SKM-1 treated with dmso at 0.1 percent for 144 hours (cell line): ENCODE data around the gene KCTD21.

Experiments used
- DNase-seq: peaks from one replicate; lab custom pipeline; 2025; ENCODE audit not compliant: unreplicated experiment; lab: John Stamatoyannopoulos, UW

KCTD21 gene

DNA sequence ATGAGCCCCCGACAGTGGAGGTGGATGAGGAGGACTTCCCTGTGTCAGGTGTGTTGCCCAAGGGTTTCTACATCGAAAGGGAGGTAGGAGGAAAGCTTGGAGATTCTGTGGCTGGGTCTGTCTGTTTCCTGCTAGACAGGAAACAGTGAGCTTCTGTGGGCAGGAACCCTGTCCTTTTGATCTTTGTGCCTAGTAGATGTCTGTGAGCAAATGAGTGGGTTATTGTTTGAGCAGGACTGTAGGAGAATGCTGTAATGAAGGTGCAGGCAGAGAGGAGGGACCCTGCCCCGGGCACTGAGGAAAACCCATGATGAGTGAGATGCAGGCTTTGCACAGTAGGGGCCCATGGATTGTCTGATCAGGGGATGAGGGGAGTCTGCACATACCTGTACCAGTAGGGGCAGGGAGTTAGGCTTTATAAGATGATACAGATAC, 14.3 kb upstream of the KCTD21 start:
- peak; percentile 48 for DNase-seq

- no peak for DNase-seq
Observed at GRCh38 chr11:78201096-78201818, 12.8 kb upstream of the KCTD21 start.

GRCh38 chr11:78200553-78200952, 12.1 kb upstream of the KCTD21 start:
- DNase-seq: no peak

DNA sequence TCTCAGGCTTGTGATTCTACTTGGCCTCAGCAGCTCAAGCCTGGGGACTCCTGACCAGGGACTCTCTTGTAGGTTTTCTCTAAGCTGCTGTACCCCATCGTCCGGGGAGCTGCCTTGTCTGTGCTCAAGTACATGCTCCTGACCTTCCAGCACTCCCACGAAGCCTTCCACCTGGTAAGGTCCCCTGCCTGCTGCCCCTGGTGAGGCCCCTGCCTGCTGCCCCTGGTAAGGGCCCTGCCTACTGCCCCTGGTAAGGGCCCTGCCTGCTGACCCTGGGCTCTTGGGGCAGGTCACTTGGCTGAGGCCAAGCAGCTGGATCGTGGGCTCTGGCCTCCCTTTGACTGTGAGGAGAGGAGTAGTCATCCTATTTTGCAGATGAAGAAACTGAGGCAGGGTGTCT, 11.6 kb upstream of the KCTD21 start:
- no peak for DNase-seq

- no peak for DNase-seq
Observed at GRCh38 chr11:78199653-78200015, 11.2 kb upstream of the KCTD21 start.

- no peak for DNase-seq
Observed at GRCh38 chr11:78199015-78199652, 10.7 kb upstream of the KCTD21 start.

- DNase-seq: no peak
Observed at GRCh38 chr11:78197816-78198215, 9.4 kb upstream of the KCTD21 start.

DNA sequence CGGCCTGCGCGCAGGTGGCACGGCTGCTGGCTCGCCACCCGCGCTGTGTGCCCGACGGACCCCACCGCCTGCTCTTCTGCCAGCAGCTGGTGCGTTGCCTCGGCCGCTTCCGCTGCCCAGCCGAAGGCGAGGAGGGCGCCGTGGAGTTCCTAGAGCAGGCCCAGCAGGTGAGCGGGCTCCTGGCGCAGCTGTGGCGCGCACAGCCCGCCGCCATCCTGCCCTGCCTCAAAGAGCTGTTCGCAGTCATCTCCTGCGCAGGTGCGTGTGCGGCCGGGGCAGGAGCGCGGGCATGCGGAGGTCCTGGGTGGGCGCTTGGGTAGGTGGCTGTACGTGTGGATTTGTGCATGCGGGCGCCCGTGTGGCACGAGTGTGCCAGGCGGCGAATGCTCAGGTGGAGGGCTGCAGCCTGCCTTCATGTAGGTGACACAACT, 8.2 kb upstream of the KCTD21 start:
- DNase-seq: no peak

- DNase-seq: no peak
Observed at GRCh38 chr11:78195917-78196560, 7.6 kb upstream of the KCTD21 start.

- no peak for DNase-seq
Observed at GRCh38 chr11:78194490-78194889, 6.1 kb upstream of the KCTD21 start.

DNA sequence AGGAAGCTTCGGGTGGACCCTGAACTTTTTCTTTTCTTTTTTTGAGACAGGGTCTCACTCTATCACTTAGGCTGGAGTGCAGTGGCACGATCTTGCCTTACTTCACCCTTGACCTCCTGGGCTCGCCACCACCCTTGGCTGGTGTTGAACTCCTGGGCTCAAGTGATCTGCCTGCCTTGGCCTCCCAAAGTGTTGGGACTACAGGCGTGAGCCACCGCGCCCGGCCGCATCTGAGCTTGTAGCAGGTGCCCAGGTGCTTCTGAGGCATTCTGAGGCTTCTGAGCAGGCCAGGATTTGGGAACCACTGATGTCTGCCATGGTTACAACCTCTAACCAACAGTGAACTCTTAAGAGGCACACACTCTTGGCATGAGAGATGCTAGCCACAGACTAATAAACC, 5.4 kb upstream of the KCTD21 start:
- DNase-seq: no peak

GRCh38 chr11:78192911-78193351, 4.5 kb upstream of the KCTD21 start:
- no peak for DNase-seq

- DNase-seq: no peak
Observed at GRCh38 chr11:78192223-78192719, 3.8 kb upstream of the KCTD21 start.

- DNase-seq: no peak
Observed at GRCh38 chr11:78190871-78191538, 2.6 kb upstream of the KCTD21 start.

GRCh38 chr11:78190374-78190773, 1.9 kb upstream of the KCTD21 start:
- no peak for DNase-seq

- DNase-seq: no peak
Observed at GRCh38 chr11:78189851-78190250, 1.4 kb upstream of the KCTD21 start.

GRCh38 chr11:78189174-78189724, 823 bp upstream of the KCTD21 start:
- no peak for DNase-seq

- peak; percentile 74 for DNase-seq
Observed at GRCh38 chr11:78187366-78188285, 800 bp downstream of the KCTD21 start.

DNA sequence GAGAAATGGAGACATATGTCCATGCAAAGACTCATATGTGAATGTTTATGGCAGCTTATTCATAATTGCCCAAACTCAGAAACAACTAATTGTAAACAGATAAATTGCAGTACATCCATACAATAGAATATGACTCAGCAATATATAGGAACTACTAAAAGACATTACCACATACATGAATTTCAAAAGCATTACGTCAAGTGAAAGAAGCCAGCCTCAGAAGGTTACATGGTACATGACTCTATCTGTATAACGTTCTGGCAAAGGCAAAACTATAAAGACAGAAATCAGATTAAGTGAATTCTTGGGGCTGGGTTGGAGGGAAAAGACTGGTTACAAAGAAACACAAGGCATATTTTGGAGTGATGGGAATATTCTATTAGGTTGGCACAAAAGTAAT, 7.2 kb downstream of the KCTD21 start:
- DNase-seq: peak; percentile 44

GRCh38 chr11:78180751-78181150, 7.7 kb downstream of the KCTD21 start:
- no peak for DNase-seq
